H1 (cell line): Measurements from ENCODE around the gene GRIP1.

ENCODE experiments used
- CTCF ChIP-seq, 3 experiments: IDR thresholded peaks; 1 replicate in 2 of 3; 2 replicates in 1 of 3; pipeline versions ENCODE4 v1.5.1 to v1.6.1; 2011; ENCODE audit warnings: low read length in 3 of 3, mild to moderate bottlenecking in 3 of 3, inconsistent platforms in 2 of 3, low read depth in 1 of 3, moderate library complexity in 1 of 3; ENCODE audit not compliant: insufficient read depth in 1 of 3; ENCODE audit errors: control extremely low read depth in 1 of 3
- POLR2A ChIP-seq, 2 experiments: IDR thresholded peaks; 1 replicate in 1 of 2; 2 replicates in 1 of 2; pipeline ENCODE4 v1.6.1; 2011; ENCODE audit warnings: low read depth in 2 of 2, low read length in 2 of 2, mild to moderate bottlenecking in 2 of 2; ENCODE audit errors: control extremely low read depth in 1 of 2

GRCh38 chr12:66668311-66668710 lies 10.6 kb downstream of the GRIP1 start:
- TF ChIP-seq CTCF (IDR thresholded peaks at IDR 0.05; ENCODE audit: control extremely low read depth in 1 of 3, insufficient read depth in 1 of 3, low read depth in 1 of 3, low read length in 3 of 3) (no peak), POLR2A (IDR thresholded peaks at IDR 0.05; ENCODE audit: control extremely low read depth in 1 of 2, low read depth in 2 of 2, low read length in 2 of 2) (no peak)
